Liver (tissue), 9 donors: ENCODE measurements around the gene CHMP1A. TPM values are rescaled to one million over a fixed set of nuclear protein-coding genes. Genes with fewer than 3 reads are reported as not detected.

Source experiments
- DNase-seq: peaks from one replicate; pipeline ENCODE4 v3.0.0-alpha.2; 2017; ENCODE audit warnings: low spot score
- H3K27ac ChIP-seq, 2 donors: one replicate each; pipeline ENCODE4 v1.7.0; 2013; ENCODE audit warnings: inconsistent platforms in 2 of 2, low read length in 2 of 2, control low read depth in 1 of 2, low read depth in 1 of 2, mild to moderate bottlenecking in 1 of 2
- H3K27me3 ChIP-seq, 4 donors: one replicate each; pipeline versions ENCODE4 v1.6.1 to v1.7.0; 2013; ENCODE audit warnings: low read length in 3 of 4, inconsistent platforms in 1 of 4, mild to moderate bottlenecking in 1 of 4, moderate library complexity in 1 of 4; ENCODE audit not compliant: control insufficient read depth in 4 of 4, insufficient read depth in 4 of 4
- H3K36me3 ChIP-seq, 4 donors: one replicate each; pipeline versions ENCODE4 v1.6.1 to v1.7.0; 2013; ENCODE audit warnings: low read length in 3 of 4, mild to moderate bottlenecking in 3 of 4, low read depth in 1 of 4, moderate library complexity in 1 of 4; ENCODE audit not compliant: control insufficient read depth in 4 of 4, insufficient read depth in 3 of 4
- H3K4me1 ChIP-seq, 4 donors: one replicate each; pipeline versions ENCODE4 v1.6.1 to v1.7.0; 2013; ENCODE audit warnings: low read length in 3 of 4, mild to moderate bottlenecking in 3 of 4, moderate library complexity in 1 of 4; ENCODE audit not compliant: control insufficient read depth in 4 of 4, insufficient read depth in 4 of 4
- H3K4me3 ChIP-seq, 3 donors: one replicate each; pipeline versions ENCODE4 v1.6.1 to v1.7.0; 2013; ENCODE audit warnings: low read length in 3 of 3, control low read depth in 1 of 3, low read depth in 1 of 3, mild to moderate bottlenecking in 1 of 3
- H3K9ac ChIP-seq, 2 donors: one replicate each; pipeline ENCODE4 v1.7.0; 2013; ENCODE audit warnings: low read length in 2 of 2, mild to moderate bottlenecking in 2 of 2, moderate library complexity in 2 of 2, control low read depth in 1 of 2, low read depth in 1 of 2
- H3K9me3 ChIP-seq, 4 donors: one replicate each; pipeline versions ENCODE4 v1.6.1 to v1.7.0; 2013; ENCODE audit warnings: low read length in 3 of 4; ENCODE audit not compliant: control insufficient read depth in 4 of 4
- EGR1 ChIP-seq, 2 donors: IDR thresholded peaks; 2 replicates each; pipeline ENCODE4 v1.6.1; 2016 to 2018; ENCODE audit warnings: antibody characterized with exemption in 2 of 2, low read depth in 2 of 2
- FOXA1 ChIP-seq: IDR thresholded peaks from 2 replicates; pipeline ENCODE4 v1.6.1; 2016; ENCODE audit warnings: antibody characterized with exemption
- FOXA2 ChIP-seq: IDR thresholded peaks from 2 replicates; pipeline ENCODE4 v1.6.1; 2016; ENCODE audit warnings: antibody characterized with exemption
- GABPA ChIP-seq, 2 donors: IDR thresholded peaks in 1 of 2; conservative IDR thresholded peaks in 1 of 2; 2 replicates each; pipeline ENCODE4 v1.6.1; 2016; ENCODE audit warnings: antibody characterized with exemption in 2 of 2, mild to moderate bottlenecking in 1 of 2, moderate library complexity in 1 of 2
- HNF4A ChIP-seq, 2 donors: conservative IDR thresholded peaks; 2 replicates each; pipeline ENCODE4 v1.6.1; 2016; ENCODE audit warnings: antibody characterized with exemption in 2 of 2, mild to moderate bottlenecking in 2 of 2
- HNF4G ChIP-seq: IDR thresholded peaks from 2 replicates; pipeline ENCODE4 v1.6.1; 2016; ENCODE audit warnings: antibody characterized with exemption
- JUND ChIP-seq, 2 donors: IDR thresholded peaks; 2 replicates each; pipeline ENCODE4 v1.6.1; 2016; ENCODE audit warnings: antibody characterized with exemption in 2 of 2
- NR2F2 ChIP-seq: IDR thresholded peaks from 2 replicates; pipeline ENCODE4 v1.6.1; 2016; ENCODE audit warnings: antibody characterized with exemption
- RAD21 ChIP-seq, 2 donors: IDR thresholded peaks; 2 replicates each; pipeline ENCODE4 v1.6.1; 2016; ENCODE audit warnings: antibody characterized with exemption in 2 of 2, mild to moderate bottlenecking in 2 of 2
- RXRA ChIP-seq, 2 donors: IDR thresholded peaks; 2 replicates each; pipeline ENCODE4 v1.6.1; 2017 to 2018; ENCODE audit warnings: antibody characterized with exemption in 2 of 2, mild to moderate bottlenecking in 1 of 2
- SP1 ChIP-seq: IDR thresholded peaks from 2 replicates; pipeline ENCODE4 v1.6.1; 2018; ENCODE audit warnings: antibody characterized with exemption, mild to moderate bottlenecking
- TAF1 ChIP-seq: conservative IDR thresholded peaks from 2 replicates; pipeline ENCODE4 v1.6.1; 2016; ENCODE audit warnings: antibody characterized with exemption, mild to moderate bottlenecking
- YY1 ChIP-seq: IDR thresholded peaks from 2 replicates; pipeline ENCODE4 v1.6.1; 2016; ENCODE audit warnings: antibody characterized with exemption, mild to moderate bottlenecking
- WGBS: extraction: QIAGEN DNeasy Blood & Tissue Kit; methylation state at CpG from one replicate; pipeline ENCODE4 v1.1.7; 2013; 5-methylcytosine and 5-hydroxymethylcytosine counted together
- polyA plus RNA-seq, 2 donors: library from polyadenylated mRNA; stranded (reverse) in 1 of 2; unstranded in 1 of 2; fragments of 200-250 nt in 1 of 2; fragments of >200 nt in 1 of 2; fragmentation: Nextera tagmentation in 1 of 2; extraction: Ambion mirVana in 1 of 2; gene quantifications; one replicate each; pipeline versions ENCODE4 v1.2.1 to v1.2.3, GENCODE V29; 2013 to 2015
- total RNA-seq, 2 donors: library from RNA; depleted of rRNA; stranded (reverse); fragments of >200 nt; gene quantifications; one replicate each; pipeline ENCODE4 v1.2.3, GENCODE V29; 2014
- TF ChIP-seq, protein P1 (sequence below): IDR thresholded peaks from 2 replicates; pipeline ENCODE4 v1.6.1; 2016; ENCODE audit warnings: antibody characterized with exemption, mild to moderate bottlenecking
- TF ChIP-seq, protein P2 (sequence below): fragments of 150-350 bp; IDR thresholded peaks from 2 replicates; pipeline ENCODE4 v1.5.1; 2017; ENCODE audit warnings: improper control_type of control experiment, low read depth, low read length; ENCODE audit not compliant: missing input control
- TF ChIP-seq, protein P3 (sequence below): IDR thresholded peaks from 2 replicates; pipeline ENCODE4 v1.6.1; 2016; ENCODE audit warnings: antibody characterized with exemption
- TF ChIP-seq, protein P4 (sequence below): IDR thresholded peaks from 2 replicates; pipeline ENCODE4 v1.6.1; 2016; ENCODE audit warnings: antibody characterized with exemption
- TF ChIP-seq, protein P5 (sequence below): IDR thresholded peaks from 2 replicates; pipeline ENCODE4 v1.6.1; 2016; ENCODE audit warnings: antibody characterized with exemption
- donor health status: healthy.
- donor health status: healthy.
- donor health status: healthy.
- donor health status: healthy.
- donor health status: healthy.

CHMP1A gene
- total and polyA plus RNA-seq, 4 donors, result 25.7 to 36.7 (median 32.3) TPM

DNA sequence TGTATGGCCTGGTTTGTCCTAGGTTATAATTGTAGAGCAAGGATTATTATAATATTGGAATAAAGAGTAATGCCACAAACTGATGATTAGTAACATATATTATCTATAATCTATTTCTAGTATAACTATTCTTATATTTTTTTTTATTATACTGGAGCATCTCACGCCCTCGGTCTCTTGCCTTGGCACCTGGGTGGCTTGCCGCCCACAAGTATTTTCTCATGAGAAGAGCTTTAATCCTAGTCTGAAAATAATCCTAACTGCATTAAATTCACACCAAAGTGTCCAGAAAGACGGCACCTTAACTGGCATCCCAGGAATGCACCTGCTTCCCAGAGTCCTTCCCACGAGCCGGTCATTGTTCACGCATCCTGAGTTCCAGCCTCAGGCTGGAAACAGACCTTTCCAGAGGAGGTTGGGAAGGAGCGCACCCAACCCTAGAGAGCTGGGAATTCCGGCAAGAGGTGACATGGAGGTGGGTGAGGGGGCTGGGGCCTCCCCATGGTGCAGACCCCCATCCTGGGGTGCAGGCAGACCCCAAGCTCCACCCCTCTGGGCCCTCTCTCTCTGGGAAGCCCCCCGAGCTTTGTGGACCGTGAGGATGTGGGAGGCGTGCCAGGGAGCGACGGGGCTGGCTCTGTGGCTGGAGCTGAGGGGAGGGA, 15.9 kb downstream of the CHMP1A start:
- TF ChIP-seq SP1, result no peak
- TF ChIP-seq, protein P1, sequence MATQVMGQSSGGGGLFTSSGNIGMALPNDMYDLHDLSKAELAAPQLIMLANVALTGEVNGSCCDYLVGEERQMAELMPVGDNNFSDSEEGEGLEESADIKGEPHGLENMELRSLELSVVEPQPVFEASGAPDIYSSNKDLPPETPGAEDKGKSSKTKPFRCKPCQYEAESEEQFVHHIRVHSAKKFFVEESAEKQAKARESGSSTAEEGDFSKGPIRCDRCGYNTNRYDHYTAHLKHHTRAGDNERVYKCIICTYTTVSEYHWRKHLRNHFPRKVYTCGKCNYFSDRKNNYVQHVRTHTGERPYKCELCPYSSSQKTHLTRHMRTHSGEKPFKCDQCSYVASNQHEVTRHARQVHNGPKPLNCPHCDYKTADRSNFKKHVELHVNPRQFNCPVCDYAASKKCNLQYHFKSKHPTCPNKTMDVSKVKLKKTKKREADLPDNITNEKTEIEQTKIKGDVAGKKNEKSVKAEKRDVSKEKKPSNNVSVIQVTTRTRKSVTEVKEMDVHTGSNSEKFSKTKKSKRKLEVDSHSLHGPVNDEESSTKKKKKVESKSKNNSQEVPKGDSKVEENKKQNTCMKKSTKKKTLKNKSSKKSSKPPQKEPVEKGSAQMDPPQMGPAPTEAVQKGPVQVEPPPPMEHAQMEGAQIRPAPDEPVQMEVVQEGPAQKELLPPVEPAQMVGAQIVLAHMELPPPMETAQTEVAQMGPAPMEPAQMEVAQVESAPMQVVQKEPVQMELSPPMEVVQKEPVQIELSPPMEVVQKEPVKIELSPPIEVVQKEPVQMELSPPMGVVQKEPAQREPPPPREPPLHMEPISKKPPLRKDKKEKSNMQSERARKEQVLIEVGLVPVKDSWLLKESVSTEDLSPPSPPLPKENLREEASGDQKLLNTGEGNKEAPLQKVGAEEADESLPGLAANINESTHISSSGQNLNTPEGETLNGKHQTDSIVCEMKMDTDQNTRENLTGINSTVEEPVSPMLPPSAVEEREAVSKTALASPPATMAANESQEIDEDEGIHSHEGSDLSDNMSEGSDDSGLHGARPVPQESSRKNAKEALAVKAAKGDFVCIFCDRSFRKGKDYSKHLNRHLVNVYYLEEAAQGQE, result no peak
- TF ChIP-seq, protein P2, sequence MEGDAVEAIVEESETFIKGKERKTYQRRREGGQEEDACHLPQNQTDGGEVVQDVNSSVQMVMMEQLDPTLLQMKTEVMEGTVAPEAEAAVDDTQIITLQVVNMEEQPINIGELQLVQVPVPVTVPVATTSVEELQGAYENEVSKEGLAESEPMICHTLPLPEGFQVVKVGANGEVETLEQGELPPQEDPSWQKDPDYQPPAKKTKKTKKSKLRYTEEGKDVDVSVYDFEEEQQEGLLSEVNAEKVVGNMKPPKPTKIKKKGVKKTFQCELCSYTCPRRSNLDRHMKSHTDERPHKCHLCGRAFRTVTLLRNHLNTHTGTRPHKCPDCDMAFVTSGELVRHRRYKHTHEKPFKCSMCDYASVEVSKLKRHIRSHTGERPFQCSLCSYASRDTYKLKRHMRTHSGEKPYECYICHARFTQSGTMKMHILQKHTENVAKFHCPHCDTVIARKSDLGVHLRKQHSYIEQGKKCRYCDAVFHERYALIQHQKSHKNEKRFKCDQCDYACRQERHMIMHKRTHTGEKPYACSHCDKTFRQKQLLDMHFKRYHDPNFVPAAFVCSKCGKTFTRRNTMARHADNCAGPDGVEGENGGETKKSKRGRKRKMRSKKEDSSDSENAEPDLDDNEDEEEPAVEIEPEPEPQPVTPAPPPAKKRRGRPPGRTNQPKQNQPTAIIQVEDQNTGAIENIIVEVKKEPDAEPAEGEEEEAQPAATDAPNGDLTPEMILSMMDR, result no peak
- TF ChIP-seq RXRA (IDR thresholded peaks at IDR 0.05), result no peak
- TF ChIP-seq JUND (IDR thresholded peaks at IDR 0.05), result no peak
- TF ChIP-seq TAF1, result no peak
- no peak overlapping the region for H3K9ac ChIP-seq
- 49% methylated on average over 14 of the region's 14 CpGs for WGBS

DNA sequence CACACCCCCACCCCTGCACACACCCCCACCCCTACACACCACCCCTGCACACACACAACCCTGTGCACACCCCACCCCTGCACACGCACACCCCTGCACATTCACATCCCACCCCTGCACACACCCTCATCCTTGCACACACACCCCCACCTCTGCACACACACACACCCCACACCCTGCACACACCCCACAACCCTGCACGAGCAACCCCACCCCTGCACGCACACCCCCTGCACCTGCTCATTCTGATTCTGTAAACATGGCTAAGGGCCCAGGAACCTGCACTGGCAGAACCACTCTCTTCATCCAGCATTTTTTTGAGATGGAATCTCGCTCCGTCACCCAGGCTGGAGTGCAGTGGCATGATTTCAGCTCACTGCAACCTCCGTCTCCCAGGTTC, 18.1 kb downstream of the CHMP1A start:
- WGBS, result 85% methylated on average over 6 of the region's 6 CpGs
- Histone ChIP-seq H3K27ac (no peak overlapping the region), H3K9ac (no peak overlapping the region), H3K4me3 (no peak overlapping the region), H3K9me3 (no peaks in the 10 kb centered on the region), H3K36me3 (peaks cover 0 to 3% (median under 1%) of the 10 kb centered on the region in 4 donors), H3K4me1 (peaks cover 0 to 6% (median 3%) of the 10 kb centered on the region in 4 donors), H3K27me3 (no peaks in the 10 kb centered on the region)
- DNase-seq, result no peak
- TF ChIP-seq FOXA1, result no peak
- no peak for TF ChIP-seq HNF4G
- no peak for TF ChIP-seq RXRA (IDR thresholded peaks at IDR 0.05)
- TF ChIP-seq YY1, result no peak
- TF ChIP-seq, protein P2, result no peak
- no peak for TF ChIP-seq FOXA2
- TF ChIP-seq, protein P3, sequence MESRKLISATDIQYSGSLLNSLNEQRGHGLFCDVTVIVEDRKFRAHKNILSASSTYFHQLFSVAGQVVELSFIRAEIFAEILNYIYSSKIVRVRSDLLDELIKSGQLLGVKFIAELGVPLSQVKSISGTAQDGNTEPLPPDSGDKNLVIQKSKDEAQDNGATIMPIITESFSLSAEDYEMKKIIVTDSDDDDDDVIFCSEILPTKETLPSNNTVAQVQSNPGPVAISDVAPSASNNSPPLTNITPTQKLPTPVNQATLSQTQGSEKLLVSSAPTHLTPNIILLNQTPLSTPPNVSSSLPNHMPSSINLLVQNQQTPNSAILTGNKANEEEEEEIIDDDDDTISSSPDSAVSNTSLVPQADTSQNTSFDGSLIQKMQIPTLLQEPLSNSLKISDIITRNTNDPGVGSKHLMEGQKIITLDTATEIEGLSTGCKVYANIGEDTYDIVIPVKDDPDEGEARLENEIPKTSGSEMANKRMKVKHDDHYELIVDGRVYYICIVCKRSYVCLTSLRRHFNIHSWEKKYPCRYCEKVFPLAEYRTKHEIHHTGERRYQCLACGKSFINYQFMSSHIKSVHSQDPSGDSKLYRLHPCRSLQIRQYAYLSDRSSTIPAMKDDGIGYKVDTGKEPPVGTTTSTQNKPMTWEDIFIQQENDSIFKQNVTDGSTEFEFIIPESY, result no peak
- TF ChIP-seq, protein P4, sequence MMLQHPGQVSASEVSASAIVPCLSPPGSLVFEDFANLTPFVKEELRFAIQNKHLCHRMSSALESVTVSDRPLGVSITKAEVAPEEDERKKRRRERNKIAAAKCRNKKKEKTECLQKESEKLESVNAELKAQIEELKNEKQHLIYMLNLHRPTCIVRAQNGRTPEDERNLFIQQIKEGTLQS, result no peak
- TF ChIP-seq, protein P1, result no peak
- no peak for TF ChIP-seq NR2F2
- TF ChIP-seq HNF4A (conservative IDR thresholded peaks at IDR 0.05), result no peak
- no peak for TF ChIP-seq RAD21 (IDR thresholded peaks at IDR 0.05)
- TF ChIP-seq EGR1 (IDR thresholded peaks at IDR 0.05; ENCODE audit: low read depth in 2 of 2), result no peak
- TF ChIP-seq GABPA (IDR thresholded peaks at IDR 0.05 in 1 of 2, conservative IDR thresholded peaks at IDR 0.05 in 1 of 2), result no peak
- TF ChIP-seq SP1, result no peak
- TF ChIP-seq TAF1, result no peak
- TF ChIP-seq, protein P5, sequence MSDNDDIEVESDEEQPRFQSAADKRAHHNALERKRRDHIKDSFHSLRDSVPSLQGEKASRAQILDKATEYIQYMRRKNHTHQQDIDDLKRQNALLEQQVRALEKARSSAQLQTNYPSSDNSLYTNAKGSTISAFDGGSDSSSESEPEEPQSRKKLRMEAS, result no peak

More for the DNA sequence above, 15.9 kb downstream of the CHMP1A start:
- no peaks in the 10 kb centered on the region for H3K27me3 ChIP-seq
- H3K4me3 ChIP-seq, result no peak overlapping the region
- H3K9me3 ChIP-seq, result no peaks in the 10 kb centered on the region
- peaks cover 0 to 6% (median 3%) of the 10 kb centered on the region in 4 donors for H3K4me1 ChIP-seq
- H3K36me3 ChIP-seq, result peaks cover 4 to 20% (median 15%) of the 10 kb centered on the region in 4 donors
- DNase-seq, result no peak
- H3K27ac ChIP-seq, result no peak overlapping the region
